Chondrocyte (in vitro differentiated cells): ENCODE measurements around the gene AP4B1. TPM values are rescaled to one million over a fixed set of nuclear protein-coding genes. Genes with fewer than 3 reads are reported as not detected.
"Not testable (repeated sequence)": the region's sequence is repeated elsewhere in the genome, so short reads cannot be mapped to it uniquely, and the experiment has no call there.

Experiments
- DNase-seq: peaks from one replicate; pipeline ENCODE4 v3.0.0; 2021; ENCODE audit warnings: mixed read lengths, low spot score
- H3K27ac Mint-ChIP-seq: one replicate; pipeline ENCODE4 v1.8.0; 2021; ENCODE audit warnings: mild to moderate bottlenecking, moderate library complexity, mixed read lengths; ENCODE audit not compliant: unreplicated experiment
- H3K27me3 Mint-ChIP-seq: 2 replicates; pipeline ENCODE4 v1.8.0; 2021; ENCODE audit warnings: low read depth, mixed read lengths
- H3K36me3 Mint-ChIP-seq: 2 replicates; pipeline ENCODE4 v1.8.0; 2021; ENCODE audit warnings: low read depth, mixed read lengths
- H3K4me1 Mint-ChIP-seq: 2 replicates; pipeline ENCODE4 v1.8.0; 2021; ENCODE audit warnings: low read depth, mild to moderate bottlenecking, mixed read lengths
- H3K4me3 Mint-ChIP-seq: one replicate; pipeline ENCODE4 v1.8.0; 2021; ENCODE audit warnings: mild to moderate bottlenecking, moderate library complexity, mixed read lengths; ENCODE audit not compliant: unreplicated experiment
- H3K9me3 Mint-ChIP-seq: 2 replicates; pipeline ENCODE4 v1.8.0; 2021; ENCODE audit warnings: low read depth, mixed read lengths
- CTCF ChIP-seq: fragments of 200-600 bp; sonication (generic); IDR thresholded peaks from 2 replicates; pipeline ENCODE4 v1.5.0; 2021; ENCODE audit warnings: antibody characterized with exemption, mild to moderate bottlenecking, moderate library complexity
- total RNA-seq: library from RNA; stranded (reverse); gene quantifications from 3 replicates; pipeline ENCODE4 v1.2.1, GENCODE V29; 2021

AP4B1 gene
- total RNA-seq, 1 donor from 2014 or later = 15.6 TPM

DNA sequence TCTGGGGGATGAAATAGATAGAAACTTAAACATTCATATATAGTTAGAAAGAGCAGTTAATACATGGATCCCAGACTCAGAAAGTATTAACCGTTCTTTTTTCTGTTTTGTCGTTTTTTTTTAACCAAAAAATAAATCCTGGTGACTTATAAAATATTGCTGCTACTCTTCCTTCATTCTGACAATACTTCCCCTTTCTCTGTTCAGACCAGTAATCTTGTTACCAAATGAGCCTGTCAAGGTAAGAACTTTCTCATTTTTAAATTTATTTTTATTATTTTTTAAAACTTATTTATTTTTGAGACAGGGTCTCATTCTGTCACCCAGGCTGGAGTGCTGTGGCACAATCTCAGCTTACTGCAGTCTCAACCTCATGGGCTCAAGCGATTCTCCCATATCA, 46.8 kb downstream of the AP4B1 start:
- Mint-ChIP-seq H3K4me3 (no peak overlapping the region), H3K36me3 (no peaks in the 10 kb centered on the region), H3K27me3 (no peaks in the 10 kb centered on the region), H3K27ac (no peak overlapping the region), H3K9me3 (no peaks in the 10 kb centered on the region), H3K4me1 (peaks cover 33% of the 10 kb centered on the region)
- TF ChIP-seq CTCF = no peak
- DNase-seq = no peak

- Mint-ChIP-seq H3K27ac (peak overlapping the region; percentile 49), H3K4me1 (peaks cover 26% of the 10 kb centered on the region), H3K9me3 (no peaks in the 10 kb centered on the region), H3K27me3 (no peaks in the 10 kb centered on the region), H3K36me3 (no peaks in the 10 kb centered on the region), H3K4me3 (no peak overlapping the region)
- DNase-seq = no peak
- no peak for TF ChIP-seq CTCF
Measured at GRCh38 chr1:113856401-113856790, 48.2 kb downstream of the AP4B1 start.

GRCh38 chr1:113855630-113856400, 48.8 kb downstream of the AP4B1 start:
- H3K27ac Mint-ChIP-seq = no peak overlapping the region
- peaks cover 22% of the 10 kb centered on the region for H3K4me1 Mint-ChIP-seq
- no peaks in the 10 kb centered on the region for H3K27me3 Mint-ChIP-seq
- no peak for DNase-seq
- no peaks in the 10 kb centered on the region for H3K36me3 Mint-ChIP-seq
- TF ChIP-seq CTCF = no peak
- no peaks in the 10 kb centered on the region for H3K9me3 Mint-ChIP-seq
- H3K4me3 Mint-ChIP-seq = no peak overlapping the region

DNA sequence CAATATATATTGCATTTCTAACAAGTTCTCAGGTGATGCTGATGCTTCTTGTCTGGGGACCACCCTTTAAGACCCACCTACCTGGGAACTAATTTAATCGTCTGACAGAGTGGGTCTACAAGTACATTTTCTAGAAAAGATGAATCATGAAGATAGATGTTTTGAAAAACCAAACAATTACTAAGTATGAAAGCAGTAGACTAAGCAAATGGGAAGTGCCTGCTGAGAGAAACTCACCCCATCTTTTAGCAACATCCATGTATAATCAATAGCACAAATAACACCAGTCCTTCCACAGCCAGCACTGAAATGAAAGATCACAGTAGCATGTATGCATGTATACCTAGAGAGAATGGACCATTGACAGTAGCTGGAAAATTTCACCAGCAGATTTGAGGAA, 50.4 kb downstream of the AP4B1 start:
- Mint-ChIP-seq H3K27ac (no peak overlapping the region), H3K4me1 (peaks cover 10% of the 10 kb centered on the region), H3K4me3 (no peak overlapping the region), H3K9me3 (no peaks in the 10 kb centered on the region), H3K36me3 (no peaks in the 10 kb centered on the region), H3K27me3 (no peaks in the 10 kb centered on the region)
- no peak for TF ChIP-seq CTCF
- no peak for DNase-seq

GRCh38 chr1:113852694-113853093, 51.9 kb downstream of the AP4B1 start:
- H3K27ac Mint-ChIP-seq, H3K9me3 Mint-ChIP-seq, H3K36me3 Mint-ChIP-seq, H3K4me3 Mint-ChIP-seq, H3K27me3 Mint-ChIP-seq, DNase-seq: not testable (repeated sequence)
- peaks cover 10% of the 10 kb centered on the region for H3K4me1 Mint-ChIP-seq
